ENCODE data around the gene EXPH5.

DNA sequence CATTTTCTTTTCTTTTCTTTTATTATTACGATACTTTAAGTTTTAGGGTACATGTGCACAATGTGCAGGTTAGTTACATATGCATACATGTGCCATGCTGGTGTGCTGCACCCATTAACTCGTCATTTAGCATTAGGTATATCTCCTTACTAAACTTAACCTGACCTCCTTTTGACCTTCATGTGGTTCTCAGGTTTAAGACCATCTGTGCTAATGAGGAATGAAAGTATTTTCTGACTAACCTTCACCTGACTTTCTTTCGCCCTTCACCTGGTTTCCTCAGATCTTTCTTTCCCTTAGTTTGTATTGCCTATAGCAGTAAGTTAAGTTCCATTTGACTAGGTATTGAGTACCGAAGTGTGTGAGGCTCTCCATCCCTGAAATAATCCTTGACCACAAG, 6.5 kb downstream of the EXPH5 start:
- TF ChIP-seq, protein P1, sequence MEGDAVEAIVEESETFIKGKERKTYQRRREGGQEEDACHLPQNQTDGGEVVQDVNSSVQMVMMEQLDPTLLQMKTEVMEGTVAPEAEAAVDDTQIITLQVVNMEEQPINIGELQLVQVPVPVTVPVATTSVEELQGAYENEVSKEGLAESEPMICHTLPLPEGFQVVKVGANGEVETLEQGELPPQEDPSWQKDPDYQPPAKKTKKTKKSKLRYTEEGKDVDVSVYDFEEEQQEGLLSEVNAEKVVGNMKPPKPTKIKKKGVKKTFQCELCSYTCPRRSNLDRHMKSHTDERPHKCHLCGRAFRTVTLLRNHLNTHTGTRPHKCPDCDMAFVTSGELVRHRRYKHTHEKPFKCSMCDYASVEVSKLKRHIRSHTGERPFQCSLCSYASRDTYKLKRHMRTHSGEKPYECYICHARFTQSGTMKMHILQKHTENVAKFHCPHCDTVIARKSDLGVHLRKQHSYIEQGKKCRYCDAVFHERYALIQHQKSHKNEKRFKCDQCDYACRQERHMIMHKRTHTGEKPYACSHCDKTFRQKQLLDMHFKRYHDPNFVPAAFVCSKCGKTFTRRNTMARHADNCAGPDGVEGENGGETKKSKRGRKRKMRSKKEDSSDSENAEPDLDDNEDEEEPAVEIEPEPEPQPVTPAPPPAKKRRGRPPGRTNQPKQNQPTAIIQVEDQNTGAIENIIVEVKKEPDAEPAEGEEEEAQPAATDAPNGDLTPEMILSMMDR (IDR thresholded peaks at IDR 0.05) = no peak
- no peak for TF ChIP-seq POLR2A (IDR thresholded peaks at IDR 0.05)
